GM12878 (cell line): ENCODE data around the gene PDZD7. TPM values are rescaled to one million over a fixed set of nuclear protein-coding genes. Genes with fewer than 3 reads are reported as not detected.

Source experiments
- ATAC-seq: fragments of 200-7000 bp; cut with Tn5 transposase; 3 replicates; pipeline ENCODE4 v1.9.1; 2020; ENCODE audit warnings: mild to moderate bottlenecking, moderate library complexity
- BruUV-seq: library from RNA; stranded (reverse); fragments of 400-500 nt; replicated peaks from 2 replicates; lab custom pipeline; 2021; lab: Mats Ljungman, UMichigan
- CTCF ChIA-PET: fragments of 300-600 bp; sonication (Branson Sonifier 250); formaldehyde crosslinking; extraction: SDS; loops from one replicate; lab custom pipeline; 2021; ENCODE audit warnings: inconsistent platforms; lab: Yijun Ruan, JAX
- POLR2A ChIA-PET: fragments of 350-600 bp; formaldehyde crosslinking; extraction: SDS; loops from one replicate; lab custom pipeline; 2021; ENCODE audit warnings: inconsistent platforms; lab: Charles Lee
- RAD21 ChIA-PET: fragments of 300-600 bp; sonication (Branson Sonifier 250); formaldehyde crosslinking; loops from one replicate; lab custom pipeline; 2023; ENCODE audit warnings: antibody characterized with exemption; ENCODE audit not compliant: unreplicated experiment; lab: Charles Lee
- SMC1A ChIA-PET: fragments of 300-600 bp; sonication (Branson Sonifier 250); formaldehyde crosslinking; loops from one replicate; lab custom pipeline; 2023; ENCODE audit not compliant: unreplicated experiment, uncharacterized antibody; lab: Charles Lee
- DNase-seq: peaks from one replicate; pipeline ENCODE4 v3.0.0-alpha.2; 2011; ENCODE audit warnings: low read depth, low spot score
- FAIRE-seq: peaks from 3 replicates; lab custom pipeline; 2011; peaks lifted over from hg19 to GRCh38; lab: Jason Lieb, UNC
- H2AFZ ChIP-seq: 2 replicates; pipeline ENCODE4 v1.6.0; 2011; ENCODE audit warnings: low read depth, low read length, control low read depth; ENCODE audit not compliant: control insufficient read depth
- H3K27ac ChIP-seq: 2 replicates; pipeline ENCODE4 v1.5.1; 2011; ENCODE audit warnings: control low read depth; ENCODE audit not compliant: control insufficient read depth, insufficient read depth
- H3K27me3 ChIP-seq, 2 experiments: replicated peaks in 1 of 2; 2 replicates each; pipeline versions ENCODE4 v1.6.0 to v1.6.1; 2011; ENCODE audit warnings: low read length in 1 of 2; ENCODE audit not compliant: control insufficient read depth in 2 of 2, insufficient read depth in 2 of 2
- H3K36me3 ChIP-seq, 2 experiments: 2 replicates each; pipeline ENCODE4 v1.5.1; 2011; ENCODE audit warnings: low read length in 1 of 2; ENCODE audit not compliant: control insufficient read depth in 2 of 2, insufficient read depth in 2 of 2
- H3K4me1 ChIP-seq: 2 replicates; pipeline ENCODE4 v1.6.1; 2011; ENCODE audit warnings: mild to moderate bottlenecking, low read length, moderate library complexity, mixed read lengths; ENCODE audit not compliant: control insufficient read depth, insufficient read depth
- H3K4me2 ChIP-seq: 2 replicates; pipeline ENCODE4 v1.6.0; 2011; ENCODE audit warnings: control low read depth; ENCODE audit not compliant: control insufficient read depth, insufficient read depth
- H3K4me3 ChIP-seq: fragments of 200-600 bp; sonication (generic); 2 replicates; pipeline ENCODE4 v1.5.1; 2016
- H3K79me2 ChIP-seq: 2 replicates; pipeline ENCODE4 v1.6.0; 2011; ENCODE audit warnings: low read length; ENCODE audit not compliant: control insufficient read depth, insufficient read depth
- H3K9ac ChIP-seq: 2 replicates; pipeline ENCODE4 v1.8.0; 2011; ENCODE audit warnings: low read length, control low read depth, mixed read lengths; ENCODE audit not compliant: control insufficient read depth, insufficient read depth
- H3K9me3 ChIP-seq: replicated peaks from 3 replicates; pipeline ENCODE4 v1.5.1; 2011; ENCODE audit warnings: mild to moderate bottlenecking, low read length; ENCODE audit not compliant: control insufficient read depth, insufficient read depth
- H4K20me1 ChIP-seq: 2 replicates; pipeline ENCODE4 v1.6.0; 2011; ENCODE audit not compliant: control insufficient read depth, insufficient read depth
- CBX5 ChIP-seq: sonication (generic); IDR thresholded peaks from 2 replicates; pipeline ENCODE4 v1.6.1; 2016; ENCODE audit warnings: low read depth, moderate library complexity, mild to moderate bottlenecking, inconsistent platforms
- CEBPZ ChIP-seq: fragments of 150-350 bp; IDR thresholded peaks from 2 replicates; pipeline ENCODE4 v1.6.1; 2016; ENCODE audit warnings: low read depth, low read length
- IRF4 ChIP-seq: IDR thresholded peaks from 2 replicates; pipeline ENCODE4 v1.6.1; 2011; ENCODE audit warnings: low read depth, low read length
- SRF ChIP-seq, 2 experiments: IDR thresholded peaks; 2 replicates each; pipeline ENCODE4 v1.6.1; 2011; ENCODE audit warnings: low read depth in 2 of 2, low read length in 2 of 2, mild to moderate bottlenecking in 1 of 2, moderate library complexity in 1 of 2
- ZBTB33 ChIP-seq: fragments of 450-650 bp; IDR thresholded peaks from 2 replicates; pipeline ENCODE4 v1.6.1; 2017; ENCODE audit warnings: mild to moderate bottlenecking
- WGBS: methylation state at CpG from one replicate; pipeline ENCODE4 v1.1.6; 2016; ENCODE audit warnings: low lambda C conversion rate; ENCODE audit not compliant: insufficient replicate concordance, insufficient coverage; ENCODE audit errors: missing lambda C conversion rate; 5-methylcytosine and 5-hydroxymethylcytosine counted together
- in situ Hi-C: fragments of 300-500 bp; cut with MboI; formaldehyde crosslinking; loops from 9 replicates; pipeline ENCODE4 v1.14.3; 2018; ENCODE audit warnings: mixed read lengths
- intact Hi-C: fragments of 100-400 bp; cut with micrococcal nuclease; formaldehyde crosslinking; loops from one replicate; pipeline ENCODE4 v1.14.2; 2022; ENCODE audit not compliant: unreplicated experiment
- polyA plus RNA-seq, 11 experiments: library from polyadenylated mRNA; depleted of rRNA in 4 of 11; unstranded in 6 of 11; stranded (reverse) in 5 of 11; fragments of >200 nt; fragmentation: Nextera tagmentation in 4 of 11; fragmentation: Illumina TruSeq in 1 of 11; extraction: Ambion mirVana in 4 of 11; extraction: Trizol in 1 of 11; gene quantifications; 1 replicate in 1 of 11; 2 replicates in 10 of 11; pipeline versions ENCODE4 v1.2.1 to v1.2.3, GENCODE V29; 2011 to 2016; ENCODE audit warnings: inconsistent platforms in 2 of 11, missing spikeins in 2 of 11, low read depth in 1 of 11
- total RNA-seq, 4 experiments: library from RNA; depleted of rRNA in 3 of 4; stranded (reverse); fragments of >200 nt in 3 of 4; fragmentation: Illumina TruSeq in 1 of 4; extraction: Trizol in 1 of 4; gene quantifications; 2 replicates each; pipeline versions ENCODE4 v1.2.1 to v1.2.3, GENCODE V29; 2013 to 2021

Gene PDZD7
- total and polyA plus RNA-seq, 10 of the 15 experiments (the other 5 are each of a cell fraction or from before 2014, with no cell fraction given): 0.01 to 0.20 (median 0.03) TPM; not detected in 7

GRCh38 chr10:101001659-101002035 is 29.3 kb downstream of the PDZD7 start:
- FAIRE-seq (no peak), DNase-seq (no peak), ATAC-seq (no peak)
- BruUV-seq: no TSS peak
- peaks cover 10% of the 10 kb centered on the region for H3K79me2 ChIP-seq
- ChIA-PET SMC1A (no interaction called here), POLR2A (no interaction called here), RAD21 (interaction anchor here (4.6 kb wide), 1 partner anchor 13 kb away, joined by 26 read pairs; no protein-coding TSS in a partner anchor), CTCF (interaction anchor here (3.7 kb wide), 1 partner anchor 13 kb away, joined by 21 read pairs; no protein-coding TSS in a partner anchor)
- TF ChIP-seq SRF (IDR thresholded peaks at IDR 0.05; ENCODE audit: low read depth in 2 of 2, low read length in 2 of 2) (no peak), IRF4 (no peak)
- H3K4me2 ChIP-seq: 0 out of 2 replicates have a peak overlapping the region, but pooled peaks have one; percentile 9
- H3K27ac ChIP-seq: no peak overlapping the region
- H3K27me3 ChIP-seq: no peaks in the 10 kb centered on the region
- H4K20me1 ChIP-seq: no peaks in the 10 kb centered on the region
- intact Hi-C loops (no loop called here), in situ Hi-C loops (no loop called here)
- H3K4me3 ChIP-seq: no peak overlapping the region
- H3K9me3 ChIP-seq: no peaks in the 10 kb centered on the region
- peaks cover 0 to 2% of the 10 kb centered on the region in 2 experiments; a peak in 3 of 4 replicates for H3K36me3 ChIP-seq
- no peak overlapping the region for H3K9ac ChIP-seq
- 66% methylated on average over 5 of the region's 5 CpGs for WGBS
- H2AFZ ChIP-seq: no peak overlapping the region
- H3K4me1 ChIP-seq: peaks cover 10% of the 10 kb centered on the region

GRCh38 chr10:101000915-101001658 is 29.8 kb downstream of the PDZD7 start:
- in situ Hi-C loops (no loop called here), intact Hi-C loops (no loop called here)

More at GRCh38 chr10:101000915-101001658, 29.8 kb downstream of the PDZD7 start:
- Histone ChIP-seq H3K9ac (no peak overlapping the region), H2AFZ (no peak overlapping the region), H4K20me1 (no peaks in the 10 kb centered on the region), H3K79me2 (peaks cover 10% of the 10 kb centered on the region), H3K4me1 (peaks cover 16% of the 10 kb centered on the region), H3K27ac (no peak overlapping the region), H3K27me3 (no peaks in the 10 kb centered on the region), H3K4me3 (no peak overlapping the region), H3K36me3 (peaks cover 0 to 2% of the 10 kb centered on the region in 2 experiments; a peak in 3 of 4 replicates), H3K4me2 (0 out of 2 replicates have a peak overlapping the region, but pooled peaks have one; percentile 17), H3K9me3 (no peaks in the 10 kb centered on the region)
- POLR2A ChIA-PET: no interaction called here
- RAD21 ChIA-PET: interaction anchor here (4.6 kb wide), 1 partner anchor 14 kb away, joined by 26 read pairs; no protein-coding TSS in a partner anchor
- DNase-seq (no peak), ATAC-seq (no peak), FAIRE-seq (no peak)
- SMC1A ChIA-PET: no interaction called here
- WGBS: 100% methylated on average over 9 of the region's 12 CpGs
- TF ChIP-seq CBX5 (no peak), ZBTB33 (no peak), CEBPZ (no peak)
- CTCF ChIA-PET: interaction anchor here (2.3 to 3.7 kb wide), 2 partner anchors 10 to 13 kb away, joined by 7 to 21 read pairs; no protein-coding TSS in a partner anchor
- no TSS peak for BruUV-seq
